HG03520 (cell line): ENCODE results near the gene SUN2.

Source experiments
- ATAC-seq: cut with Tn5 transposase; IDR thresholded peaks from one replicate; pipeline ENCODE4 v1.9.1; 2021; ENCODE audit warnings: mild to moderate bottlenecking, moderate library complexity; ENCODE audit not compliant: unreplicated experiment

SUN2 gene

DNA sequence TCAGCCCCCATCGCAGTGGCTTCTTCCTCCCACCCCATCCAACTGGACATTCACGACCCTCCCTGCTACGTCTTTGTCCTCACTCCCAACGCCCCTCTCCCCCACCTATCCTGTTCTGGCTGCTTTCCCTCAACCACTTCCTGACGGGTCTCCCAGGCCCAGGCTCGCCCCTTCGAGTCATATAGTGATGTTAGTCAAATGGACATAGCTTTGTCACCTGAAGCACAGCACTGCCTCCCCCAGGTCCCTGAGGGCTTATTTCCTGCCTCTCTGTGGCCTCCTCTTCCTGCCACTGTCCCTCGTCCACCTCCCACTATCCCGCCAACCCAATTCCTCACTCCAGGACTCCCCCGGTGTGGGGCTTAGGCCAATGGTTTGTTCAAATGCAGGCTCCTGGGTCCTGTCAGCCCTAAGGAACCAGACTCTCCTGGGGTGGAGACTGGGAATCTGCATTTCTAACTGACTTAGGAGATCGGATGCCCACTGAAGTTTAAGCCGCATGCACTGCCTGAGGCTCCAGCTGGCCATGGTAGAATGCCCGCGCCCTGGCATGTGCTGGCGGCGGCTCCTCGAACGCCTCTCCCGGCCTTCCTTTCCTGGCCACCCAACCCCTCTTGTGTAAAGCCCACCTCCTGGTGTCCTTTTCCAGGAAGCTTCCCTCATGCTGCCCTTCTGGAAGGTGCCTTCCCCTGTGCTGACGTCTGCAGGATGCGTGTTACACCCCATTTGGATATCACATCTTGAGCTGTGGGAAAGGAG is 18.3 kb downstream of the SUN2 start:
- ATAC-seq, result no peak

- no peak for ATAC-seq
These were observed 19.6 kb downstream of the SUN2 start for GRCh38 chr22:38736257-38736570.

GRCh38 chr22:38735465-38736256 is 20.1 kb downstream of the SUN2 start:
- ATAC-seq, result no peak

- no peak for ATAC-seq
These were observed 20.7 kb downstream of the SUN2 start for GRCh38 chr22:38735126-38735464.

GRCh38 chr22:38734421-38735100 is 21.2 kb downstream of the SUN2 start:
- ATAC-seq, result no peak

GRCh38 chr22:38733724-38734381 is 21.9 kb downstream of the SUN2 start:
- no peak for ATAC-seq

DNA sequence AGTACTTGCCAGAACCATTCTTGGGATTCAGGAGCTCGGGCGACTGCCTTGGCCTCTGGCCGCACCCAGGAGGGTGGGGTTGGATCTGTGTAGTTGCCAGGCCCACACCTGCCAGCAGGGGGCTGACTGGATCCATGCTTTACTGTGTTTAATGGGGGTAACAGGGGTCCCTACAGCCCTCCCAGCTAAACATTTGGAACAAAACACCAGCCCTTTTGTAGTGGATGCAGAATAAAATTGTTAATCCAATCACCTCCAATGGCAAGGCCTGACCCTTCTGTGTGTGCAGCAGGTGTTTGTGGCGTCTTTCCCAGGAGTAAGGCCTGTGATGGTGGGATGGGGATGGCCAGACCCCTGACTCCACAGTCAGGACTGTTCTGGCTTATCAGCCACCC is 22.5 kb downstream of the SUN2 start:
- ATAC-seq, result no peak

DNA sequence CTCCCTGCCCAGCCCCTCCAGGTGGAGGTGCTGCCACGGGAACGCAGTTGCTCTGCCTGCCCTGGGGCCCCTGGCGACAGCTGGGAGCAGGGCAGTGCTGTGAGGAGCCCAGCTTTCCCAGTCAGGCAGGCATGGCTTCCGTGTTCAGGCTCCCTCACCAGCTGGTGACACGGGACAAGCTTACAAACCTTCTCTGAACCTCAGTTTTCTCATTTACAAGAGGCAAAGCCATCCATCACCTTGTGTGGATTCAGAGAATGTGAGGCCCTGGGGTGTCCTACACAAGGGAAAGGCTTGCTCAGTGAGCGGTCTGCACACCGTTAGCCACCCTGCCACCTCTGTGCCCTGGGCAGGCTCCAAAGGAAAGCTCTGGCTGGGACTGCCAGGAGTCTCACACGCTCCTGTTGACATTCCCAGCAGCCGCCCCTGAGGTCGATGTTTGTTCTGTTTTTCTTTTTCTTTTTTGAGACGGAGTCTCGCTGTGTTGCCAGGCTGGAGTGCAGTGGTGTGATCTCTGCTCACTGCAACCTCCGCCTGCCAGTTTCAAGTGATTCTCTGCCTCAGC is 23.5 kb downstream of the SUN2 start:
- ATAC-seq, result no peak

GRCh38 chr22:38731703-38732161 is 24.1 kb downstream of the SUN2 start:
- ATAC-seq, result no peak

DNA sequence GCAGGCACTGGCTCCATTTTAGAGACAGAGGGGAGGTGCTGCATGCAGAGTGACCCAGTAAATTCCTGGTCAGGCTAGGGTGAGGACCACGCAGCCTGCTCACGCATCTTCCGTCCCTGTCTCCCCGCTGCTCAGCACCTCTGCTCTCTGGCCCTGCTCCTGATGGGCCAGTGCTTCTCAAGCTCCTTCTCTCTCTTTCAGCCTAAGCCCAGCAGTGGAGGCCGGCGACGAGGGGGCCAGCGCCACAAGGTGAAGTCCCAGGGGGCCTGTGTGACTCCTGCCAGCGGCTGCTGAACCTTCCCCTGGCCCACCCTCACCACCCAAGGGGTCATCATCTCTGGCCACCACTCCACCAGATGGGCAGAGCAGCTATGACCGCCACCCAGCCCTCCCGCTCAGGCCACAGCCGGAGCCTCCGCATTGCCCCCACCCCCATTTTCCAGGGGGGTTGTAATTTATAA is 25.4 kb downstream of the SUN2 start:
- no peak for ATAC-seq

GRCh38 chr22:38729946-38730345 is 25.9 kb downstream of the SUN2 start:
- ATAC-seq, result no peak

DNA sequence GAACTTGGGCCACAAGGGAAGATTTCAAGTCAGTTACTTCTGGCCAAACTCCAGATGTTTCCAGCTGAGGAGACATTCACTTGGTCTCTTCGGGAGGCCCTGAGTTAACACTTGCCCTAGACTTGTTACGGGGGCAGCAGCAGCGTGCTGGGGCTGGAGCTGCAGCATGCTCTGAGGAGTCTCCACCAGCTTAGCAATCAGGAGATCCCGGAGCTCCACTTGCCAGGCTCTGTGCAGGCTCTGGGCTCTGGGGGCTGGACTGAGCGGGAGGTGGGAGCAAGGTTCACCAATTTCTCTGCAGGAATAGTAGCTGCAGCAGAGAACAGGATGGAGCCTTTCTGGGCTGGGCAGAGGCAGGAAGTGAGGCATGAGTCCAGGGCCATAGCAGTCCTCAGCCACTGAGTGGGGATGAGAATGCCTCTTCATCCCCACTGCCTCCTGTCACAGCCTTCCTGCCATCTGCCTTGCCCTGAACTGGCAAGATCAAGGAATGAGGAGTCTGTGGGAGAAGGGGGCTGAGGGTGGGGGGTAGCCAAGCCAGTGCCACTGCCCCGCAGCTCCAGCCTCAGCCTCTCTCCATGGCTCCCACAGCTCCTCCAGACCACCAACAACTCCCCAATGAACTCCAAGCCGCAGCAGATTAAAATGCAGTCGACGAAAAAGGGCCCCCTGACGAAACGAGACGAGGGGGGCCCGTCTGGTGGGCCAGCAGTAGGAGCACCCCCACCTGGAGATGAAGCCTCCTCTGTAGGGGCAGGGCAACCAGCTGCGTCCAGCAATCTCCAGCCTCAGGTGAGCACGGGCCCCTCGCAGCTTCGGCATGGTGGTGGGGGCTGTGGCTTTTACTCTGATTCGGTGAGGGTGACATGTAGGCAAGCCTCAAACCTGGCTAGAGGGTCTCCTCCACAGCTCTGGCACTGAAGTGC is 26.7 kb downstream of the SUN2 start:
- no peak for ATAC-seq

DNA sequence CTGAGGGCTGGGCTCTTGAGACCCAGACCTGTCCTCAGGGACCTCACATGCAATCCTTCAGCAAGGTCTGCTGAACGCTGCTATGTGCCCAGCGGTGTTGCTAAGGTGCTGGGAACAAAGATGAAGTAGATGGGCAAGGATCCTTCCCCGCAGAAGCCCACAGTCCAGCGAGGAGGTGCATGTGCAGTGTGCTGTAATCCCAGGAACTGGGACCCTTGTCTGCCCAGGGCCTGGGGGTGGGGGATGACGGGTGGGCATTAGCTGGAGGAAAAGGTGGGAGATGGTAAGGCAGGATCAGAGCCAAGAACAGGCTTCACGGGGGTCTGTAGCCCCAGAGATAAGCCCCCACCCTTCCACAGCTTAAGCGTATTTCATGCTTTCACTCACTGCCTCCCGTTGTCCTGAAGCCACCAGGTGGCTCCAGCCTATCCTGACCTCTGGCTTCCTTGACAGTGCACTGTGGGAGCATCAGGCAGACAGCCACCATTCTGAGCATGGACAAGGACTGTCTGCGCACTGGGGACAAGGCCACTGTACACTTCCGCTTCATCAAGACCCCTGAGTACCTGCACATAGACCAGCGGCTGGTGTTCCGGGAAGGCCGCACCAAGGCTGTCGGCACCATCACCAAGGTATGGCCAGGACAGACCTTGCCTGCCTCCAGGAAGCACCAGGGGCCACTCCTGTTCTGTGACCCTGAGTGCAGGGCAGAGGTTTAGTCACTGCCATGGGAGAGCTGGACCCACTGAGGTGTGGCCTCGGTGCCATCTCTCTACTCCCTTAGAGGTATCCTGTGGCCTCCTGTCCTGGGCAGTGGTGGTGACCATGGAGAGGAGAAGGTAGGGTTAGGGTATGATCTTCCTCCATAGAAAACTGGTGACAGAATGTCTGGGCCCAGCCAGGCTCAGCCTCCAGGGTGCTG is 28.0 kb downstream of the SUN2 start:
- no peak for ATAC-seq

- no peak for ATAC-seq
These were observed 28.7 kb downstream of the SUN2 start for GRCh38 chr22:38727123-38727522.

GRCh38 chr22:38725900-38726655 is 29.7 kb downstream of the SUN2 start:
- ATAC-seq, result no peak

- no peak for ATAC-seq
These were observed 30.7 kb downstream of the SUN2 start for GRCh38 chr22:38724926-38725571.

DNA sequence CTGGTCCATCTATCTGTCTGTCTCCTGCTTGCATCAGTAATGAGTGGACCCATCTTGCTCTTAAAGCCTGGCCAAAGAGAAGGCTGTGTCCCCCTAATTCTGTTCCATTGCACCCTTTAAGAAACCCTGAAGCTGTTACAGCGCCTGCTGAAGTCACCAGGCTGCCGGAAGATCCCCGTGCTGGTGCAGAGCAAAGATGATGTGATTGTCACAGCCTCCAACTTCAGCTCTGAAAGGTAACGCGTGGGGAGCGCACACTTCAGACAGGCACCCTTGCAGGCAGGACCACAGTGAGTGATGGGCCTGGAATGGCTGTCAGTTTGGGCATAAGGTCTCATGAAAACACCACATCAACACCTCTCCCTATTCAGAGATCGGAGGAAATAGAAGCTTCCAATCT is 31.6 kb downstream of the SUN2 start:
- no peak for ATAC-seq

DNA sequence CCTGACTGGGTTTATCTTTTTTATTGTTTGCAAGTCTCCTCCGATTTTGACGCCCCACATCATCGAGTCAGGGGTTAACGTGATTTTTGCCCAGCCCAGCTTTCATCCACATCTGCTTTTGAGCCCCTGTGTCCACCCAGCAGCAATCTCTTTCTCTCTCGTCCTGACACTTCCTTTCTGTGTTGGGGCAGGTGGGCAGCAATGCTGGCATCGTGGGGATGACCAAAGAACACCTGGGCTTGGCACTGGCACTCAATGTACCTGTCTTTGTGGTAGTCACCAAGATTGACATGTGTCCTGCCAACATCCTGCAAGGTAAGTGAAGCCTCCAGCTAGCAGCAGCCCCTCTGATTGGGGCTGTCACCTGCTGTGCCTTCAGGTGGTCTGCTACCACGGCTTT is 34.2 kb downstream of the SUN2 start:
- no peak for ATAC-seq
